ENCODE data around the gene FOXN4. TPM values are rescaled to one million over a fixed set of nuclear protein-coding genes. Genes with fewer than 3 reads are reported as not detected.

Gene FOXN4
- total RNA-seq, 1 donor from 2014 or later = not detected

- intact Hi-C loops (cut with micrococcal nuclease) = no loop called here
- Mint-ChIP-seq H3K27me3 (ENCODE audit: low read depth) (peaks cover 12% of the 10 kb centered on the region), H3K9me3 (no peaks in the 10 kb centered on the region), H3K36me3 (ENCODE audit: low read depth) (no peaks in the 10 kb centered on the region), H3K4me1 (ENCODE audit: low read depth) (no peaks in the 10 kb centered on the region), H3K4me3 (ENCODE audit: low read depth) (no peak overlapping the region), H3K27ac (no peak overlapping the region)
- no peak for DNase-seq (ENCODE audit: low spot score)
Observed at GRCh38 chr12:109299849-109300248, 9.2 kb downstream of the FOXN4 start.

GRCh38 chr12:109296431-109296830 is 12.7 kb downstream of the FOXN4 start:
- Mint-ChIP-seq H3K9me3 (no peaks in the 10 kb centered on the region), H3K4me1 (ENCODE audit: low read depth) (no peaks in the 10 kb centered on the region), H3K4me3 (ENCODE audit: low read depth) (no peak overlapping the region), H3K27ac (no peak overlapping the region), H3K36me3 (ENCODE audit: low read depth) (no peaks in the 10 kb centered on the region), H3K27me3 (ENCODE audit: low read depth) (peaks cover 12% of the 10 kb centered on the region)
- DNase-seq (ENCODE audit: low spot score) = no peak
- intact Hi-C loops (cut with micrococcal nuclease) = no loop called here

GRCh38 chr12:109295764-109296425 is 13.2 kb downstream of the FOXN4 start:
- peaks cover 12% of the 10 kb centered on the region for H3K27me3 Mint-ChIP-seq (ENCODE audit: low read depth)
- no peaks in the 10 kb centered on the region for H3K9me3 Mint-ChIP-seq
- no peak overlapping the region for H3K4me3 Mint-ChIP-seq (ENCODE audit: low read depth)
- no peak for DNase-seq (ENCODE audit: low spot score)
- no peaks in the 10 kb centered on the region for H3K4me1 Mint-ChIP-seq (ENCODE audit: low read depth)
- H3K36me3 Mint-ChIP-seq (ENCODE audit: low read depth) = no peaks in the 10 kb centered on the region
- H3K27ac Mint-ChIP-seq = no peak overlapping the region
- intact Hi-C loops (cut with micrococcal nuclease) = no loop called here

GRCh38 chr12:109294286-109294796 is 14.7 kb downstream of the FOXN4 start:
- intact Hi-C loops (cut with micrococcal nuclease) = no loop called here
- H3K27me3 Mint-ChIP-seq (ENCODE audit: low read depth) = peaks cover 18% of the 10 kb centered on the region
- H3K4me1 Mint-ChIP-seq (ENCODE audit: low read depth) = no peaks in the 10 kb centered on the region
- H3K9me3 Mint-ChIP-seq = no peaks in the 10 kb centered on the region
- H3K36me3 Mint-ChIP-seq (ENCODE audit: low read depth) = no peaks in the 10 kb centered on the region
- no peak overlapping the region for H3K27ac Mint-ChIP-seq
- no peak overlapping the region for H3K4me3 Mint-ChIP-seq (ENCODE audit: low read depth)
- DNase-seq (ENCODE audit: low spot score) = no peak

DNA sequence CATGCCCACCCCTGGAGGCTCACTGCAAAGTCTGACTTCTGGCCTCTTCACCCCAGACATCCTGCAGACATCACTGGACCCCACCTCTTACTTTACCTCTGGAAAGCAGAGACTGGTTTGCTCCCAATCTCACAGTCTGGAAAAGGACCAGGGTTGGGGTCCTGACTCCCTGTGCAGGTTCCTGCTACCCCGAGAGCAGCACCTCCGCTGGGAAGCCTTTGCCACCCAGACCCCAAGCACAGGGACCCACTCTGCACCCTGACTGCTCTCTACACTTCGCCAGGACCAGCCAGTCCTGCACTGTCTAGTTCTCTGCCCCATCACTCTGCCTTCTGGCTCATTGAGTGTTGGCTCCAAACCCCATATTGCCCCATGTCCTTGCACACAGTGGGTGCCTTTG is 16.0 kb downstream of the FOXN4 start:
- Mint-ChIP-seq H3K36me3 (ENCODE audit: low read depth) (no peaks in the 10 kb centered on the region), H3K9me3 (no peaks in the 10 kb centered on the region), H3K27ac (no peak overlapping the region), H3K4me3 (ENCODE audit: low read depth) (no peak overlapping the region), H3K27me3 (ENCODE audit: low read depth) (peaks cover 24% of the 10 kb centered on the region), H3K4me1 (ENCODE audit: low read depth) (no peaks in the 10 kb centered on the region)
- no peak for DNase-seq (ENCODE audit: low spot score)
- intact Hi-C loops (cut with micrococcal nuclease) = no loop called here

DNA sequence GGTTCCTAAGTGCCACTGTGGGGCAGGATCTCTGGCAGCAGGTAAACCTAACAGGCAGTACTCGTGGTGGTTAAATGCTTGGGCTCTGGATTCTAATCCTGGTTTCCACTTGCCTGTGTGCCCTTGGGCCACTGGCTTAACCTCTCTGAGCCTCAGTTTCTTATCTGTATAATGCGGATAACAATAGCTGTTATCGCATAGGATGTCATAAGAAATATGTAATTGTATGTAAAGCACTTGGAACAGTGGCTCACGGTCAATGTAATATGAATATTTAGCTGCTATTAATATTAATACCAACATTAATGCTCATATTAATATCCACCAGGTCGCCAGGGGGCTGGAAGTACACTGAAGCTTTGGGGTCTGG is 16.8 kb downstream of the FOXN4 start:
- intact Hi-C loops (cut with micrococcal nuclease) = no loop called here
- DNase-seq (ENCODE audit: low spot score) = no peak
- Mint-ChIP-seq H3K4me3 (ENCODE audit: low read depth) (no peak overlapping the region), H3K27ac (no peak overlapping the region), H3K36me3 (ENCODE audit: low read depth) (no peaks in the 10 kb centered on the region), H3K27me3 (ENCODE audit: low read depth) (peaks cover 24% of the 10 kb centered on the region), H3K4me1 (ENCODE audit: low read depth) (no peaks in the 10 kb centered on the region), H3K9me3 (no peaks in the 10 kb centered on the region)

GRCh38 chr12:109291521-109292341 is 17.4 kb downstream of the FOXN4 start:
- DNase-seq (ENCODE audit: low spot score) = no peak
- H3K27me3 Mint-ChIP-seq (ENCODE audit: low read depth) = peaks cover 24% of the 10 kb centered on the region
- no peaks in the 10 kb centered on the region for H3K36me3 Mint-ChIP-seq (ENCODE audit: low read depth)
- no peak overlapping the region for H3K27ac Mint-ChIP-seq
- intact Hi-C loops (cut with micrococcal nuclease) = no loop called here
- no peaks in the 10 kb centered on the region for H3K4me1 Mint-ChIP-seq (ENCODE audit: low read depth)
- no peak overlapping the region for H3K4me3 Mint-ChIP-seq (ENCODE audit: low read depth)
- no peaks in the 10 kb centered on the region for H3K9me3 Mint-ChIP-seq

DNA sequence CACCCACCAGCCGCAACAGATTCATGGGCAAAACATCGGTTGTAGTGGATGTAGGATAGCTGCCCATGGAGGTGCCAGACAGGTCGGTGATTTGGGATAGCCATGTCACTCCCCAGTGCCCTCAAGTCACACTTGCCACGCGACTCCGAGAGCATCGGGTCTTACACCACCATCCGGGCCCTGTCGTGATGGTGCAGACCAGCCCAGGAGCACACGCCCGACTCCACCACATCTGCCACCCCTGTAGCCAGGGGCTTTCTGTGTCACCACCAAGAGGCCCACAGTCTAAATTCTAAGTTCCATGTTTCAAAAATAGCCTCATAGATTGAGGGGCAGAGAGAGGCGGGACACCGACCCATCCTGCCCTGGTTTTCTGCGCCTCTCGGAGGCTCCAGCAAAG is 18.0 kb downstream of the FOXN4 start:
- Mint-ChIP-seq H3K9me3 (no peaks in the 10 kb centered on the region), H3K27ac (no peak overlapping the region), H3K4me3 (ENCODE audit: low read depth) (no peak overlapping the region), H3K27me3 (ENCODE audit: low read depth) (peaks cover 24% of the 10 kb centered on the region), H3K4me1 (ENCODE audit: low read depth) (no peaks in the 10 kb centered on the region), H3K36me3 (ENCODE audit: low read depth) (no peaks in the 10 kb centered on the region)
- no peak for DNase-seq (ENCODE audit: low spot score)
- intact Hi-C loops (cut with micrococcal nuclease) = no loop called here

GRCh38 chr12:109290061-109290460 is 19.0 kb downstream of the FOXN4 start:
- H3K4me1 Mint-ChIP-seq (ENCODE audit: low read depth) = no peaks in the 10 kb centered on the region
- H3K27ac Mint-ChIP-seq = no peak overlapping the region
- H3K4me3 Mint-ChIP-seq (ENCODE audit: low read depth) = no peak overlapping the region
- intact Hi-C loops (cut with micrococcal nuclease) = no loop called here
- no peaks in the 10 kb centered on the region for H3K36me3 Mint-ChIP-seq (ENCODE audit: low read depth)
- DNase-seq (ENCODE audit: low spot score) = no peak
- no peaks in the 10 kb centered on the region for H3K9me3 Mint-ChIP-seq
- H3K27me3 Mint-ChIP-seq (ENCODE audit: low read depth) = peaks cover 24% of the 10 kb centered on the region

- intact Hi-C loops (cut with micrococcal nuclease) = no loop called here
- Mint-ChIP-seq H3K27ac (no peak overlapping the region), H3K9me3 (no peaks in the 10 kb centered on the region), H3K4me3 (ENCODE audit: low read depth) (no peak overlapping the region), H3K36me3 (ENCODE audit: low read depth) (no peaks in the 10 kb centered on the region), H3K4me1 (ENCODE audit: low read depth) (no peaks in the 10 kb centered on the region), H3K27me3 (ENCODE audit: low read depth) (peaks cover 24% of the 10 kb centered on the region)
- no peak for DNase-seq (ENCODE audit: low spot score)
Observed at GRCh38 chr12:109289551-109289950, 19.5 kb downstream of the FOXN4 start.

- intact Hi-C loops (cut with micrococcal nuclease) = no loop called here
- Mint-ChIP-seq H3K27me3 (ENCODE audit: low read depth) (peaks cover 24% of the 10 kb centered on the region), H3K27ac (no peak overlapping the region), H3K4me1 (ENCODE audit: low read depth) (no peaks in the 10 kb centered on the region), H3K9me3 (no peaks in the 10 kb centered on the region), H3K36me3 (ENCODE audit: low read depth) (no peaks in the 10 kb centered on the region), H3K4me3 (ENCODE audit: low read depth) (no peak overlapping the region)
- no peak for DNase-seq (ENCODE audit: low spot score)
Observed at GRCh38 chr12:109289004-109289403, 20.1 kb downstream of the FOXN4 start.

GRCh38 chr12:109288571-109288970 is 20.5 kb downstream of the FOXN4 start:
- no peaks in the 10 kb centered on the region for H3K36me3 Mint-ChIP-seq (ENCODE audit: low read depth)
- no peak overlapping the region for H3K27ac Mint-ChIP-seq
- DNase-seq (ENCODE audit: low spot score) = no peak
- no peaks in the 10 kb centered on the region for H3K4me1 Mint-ChIP-seq (ENCODE audit: low read depth)
- no peak overlapping the region for H3K4me3 Mint-ChIP-seq (ENCODE audit: low read depth)
- intact Hi-C loops (cut with micrococcal nuclease) = no loop called here
- H3K9me3 Mint-ChIP-seq = no peaks in the 10 kb centered on the region
- peaks cover 24% of the 10 kb centered on the region for H3K27me3 Mint-ChIP-seq (ENCODE audit: low read depth)

DNA sequence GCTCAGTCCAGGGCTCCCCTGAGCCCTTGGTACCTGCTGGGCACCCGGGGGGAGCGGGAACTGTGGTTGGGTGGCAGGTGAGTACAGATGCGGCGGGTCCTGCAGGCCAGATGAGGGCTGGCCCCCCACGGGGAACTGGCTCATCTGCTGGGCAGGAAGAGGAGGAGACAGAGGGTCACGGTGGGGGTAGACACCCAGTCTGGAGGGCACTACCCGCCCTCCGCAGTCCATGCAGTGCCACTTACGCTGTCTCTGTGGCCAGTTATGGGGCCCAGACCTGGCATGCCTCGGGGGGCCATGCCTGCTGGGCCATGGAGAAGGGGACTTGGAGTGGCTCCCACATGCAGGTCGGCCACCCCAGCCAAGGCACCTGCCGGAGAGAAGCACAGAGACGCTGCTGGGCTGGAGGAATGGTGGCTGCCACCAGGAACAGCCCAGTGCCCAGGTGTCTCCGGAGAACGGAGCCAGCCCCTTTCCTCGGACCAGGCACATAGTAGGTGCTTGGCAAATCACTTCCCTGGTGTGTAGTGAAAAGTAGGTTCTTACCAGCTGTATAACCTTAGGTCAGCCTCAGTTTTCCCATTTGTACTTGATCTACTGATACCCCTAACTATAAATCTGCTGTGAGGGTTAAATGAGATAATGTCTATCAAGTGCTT is 21.1 kb downstream of the FOXN4 start:
- Mint-ChIP-seq H3K4me3 (ENCODE audit: low read depth) (no peak overlapping the region), H3K4me1 (ENCODE audit: low read depth) (no peaks in the 10 kb centered on the region), H3K9me3 (no peaks in the 10 kb centered on the region), H3K36me3 (ENCODE audit: low read depth) (no peaks in the 10 kb centered on the region), H3K27ac (no peak overlapping the region), H3K27me3 (ENCODE audit: low read depth) (peaks cover 19% of the 10 kb centered on the region)
- intact Hi-C loops (cut with micrococcal nuclease) = no loop called here
- no peak for DNase-seq (ENCODE audit: low spot score)

All from activated T-helper 2 cell treated with anti-CD3 and anti-CD28 coated beads, Interferon-gamma antibody, Interleukin-2, Interleukin-4, amounts not matched to agents 10 μg/mL and 5 μg/mL and 100 μg/mL, durations not matched to agents 14 hours and 24 hours and 36 hours (primary cell).